HG03139 (cell line): ENCODE data around the gene GRHL3.
"Not testable (repeated sequence)": the region's sequence is repeated elsewhere in the genome, so short reads cannot be mapped to it uniquely, and the experiment has no call there.

Experiments used
- ATAC-seq: cut with Tn5 transposase; IDR thresholded peaks from one replicate; pipeline ENCODE4 v1.9.1; 2021; ENCODE audit not compliant: unreplicated experiment

Gene GRHL3

DNA sequence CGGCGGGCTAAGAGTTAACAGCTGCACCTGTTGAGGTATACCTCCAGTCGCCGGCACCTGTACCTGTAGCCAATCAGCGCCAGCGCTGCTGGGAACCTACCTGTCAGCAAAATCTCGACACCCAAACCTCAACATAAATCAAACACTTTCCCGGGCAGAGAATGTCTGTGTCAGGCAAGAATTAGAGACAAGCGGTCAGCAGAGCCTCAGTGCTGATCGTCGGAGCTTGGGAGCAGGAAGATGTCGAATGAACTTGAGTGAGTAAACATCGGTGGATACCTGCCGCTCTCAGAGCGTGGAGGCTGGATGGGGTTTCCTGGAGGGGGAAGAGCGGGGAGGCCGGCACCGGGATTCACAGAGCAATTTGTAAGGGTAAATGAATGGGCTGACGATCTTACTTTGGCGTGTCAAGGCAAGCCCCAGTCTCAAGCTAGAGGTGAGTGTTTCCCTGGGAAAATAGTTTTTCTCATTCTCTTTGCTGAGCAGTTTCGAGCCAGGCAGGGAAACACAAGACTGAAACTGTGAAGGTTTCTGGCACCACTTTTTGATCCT lies at the start of gene GRHL3:
Gene GRHL3, plus strand, starts transcription at position 46 of the 552 bp plus-strand sequence. Its CDS starts 195 bp downstream, at position 241.
- ATAC-seq = no peak

- not testable (repeated sequence) for ATAC-seq
Measured at GRCh38 chr1:24274203-24275103, 44.7 kb upstream of the GRHL3 start.

DNA sequence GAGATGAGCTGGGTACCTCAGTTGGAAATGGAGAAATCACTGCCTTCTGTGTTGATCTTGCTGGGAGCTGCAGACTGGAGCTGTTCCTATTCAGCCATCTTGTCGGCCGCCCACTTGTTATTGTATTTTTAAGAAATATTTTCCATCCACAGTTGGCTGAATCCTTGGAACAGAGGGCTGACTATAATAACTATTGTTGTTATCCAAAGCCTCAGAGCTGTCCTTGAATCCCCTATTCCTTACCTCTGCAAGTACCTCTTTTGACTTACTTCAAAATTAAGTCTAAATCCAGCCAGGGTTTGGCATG lies 44.1 kb upstream of the GRHL3 start:
- ATAC-seq = no peak

DNA sequence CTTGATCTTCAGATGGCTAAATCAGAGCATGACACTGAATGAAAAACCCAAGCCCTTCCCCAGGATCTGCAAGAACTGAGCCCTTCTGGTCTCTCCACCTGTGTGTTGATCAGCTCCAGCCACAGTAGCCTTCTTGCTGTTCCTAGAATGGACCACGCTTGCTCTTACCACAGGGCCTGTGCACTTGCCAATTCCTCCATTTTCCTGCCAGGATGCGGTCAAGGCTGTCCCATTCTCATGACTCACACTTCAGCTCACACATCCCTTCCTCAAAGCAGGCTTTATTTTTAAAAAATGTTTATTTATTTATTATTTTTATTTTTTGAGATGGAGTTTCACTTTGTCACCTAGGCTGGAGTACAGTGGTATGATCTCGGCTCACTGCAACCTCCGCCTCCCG lies 43.6 kb upstream of the GRHL3 start:
- no peak for ATAC-seq

DNA sequence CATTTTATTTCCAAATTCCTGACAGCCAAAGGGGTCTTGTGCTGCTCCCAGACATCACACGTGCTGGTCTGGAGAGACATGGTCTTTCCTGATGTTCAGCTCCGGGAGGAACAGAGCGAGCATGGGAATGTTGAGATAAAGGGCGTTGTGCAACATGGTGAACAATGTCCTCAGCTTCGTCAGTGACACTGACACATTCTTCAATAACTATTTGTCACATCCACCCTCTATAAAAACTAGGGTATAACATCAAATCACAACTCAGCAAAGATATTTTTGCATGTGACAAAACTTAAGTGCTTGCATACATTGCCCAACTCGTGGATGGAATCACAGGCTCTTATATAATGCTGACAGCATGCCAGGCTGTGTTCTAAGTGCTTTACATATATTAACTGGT lies 42.4 kb upstream of the GRHL3 start:
- ATAC-seq = no peak

- no peak for ATAC-seq
Measured at GRCh38 chr1:24277420-24278169, 41.6 kb upstream of the GRHL3 start.

- ATAC-seq = no peak
Measured at GRCh38 chr1:24278726-24279125, 40.4 kb upstream of the GRHL3 start.

- no peak for ATAC-seq
Measured at GRCh38 chr1:24279590-24280232, 39.4 kb upstream of the GRHL3 start.

DNA sequence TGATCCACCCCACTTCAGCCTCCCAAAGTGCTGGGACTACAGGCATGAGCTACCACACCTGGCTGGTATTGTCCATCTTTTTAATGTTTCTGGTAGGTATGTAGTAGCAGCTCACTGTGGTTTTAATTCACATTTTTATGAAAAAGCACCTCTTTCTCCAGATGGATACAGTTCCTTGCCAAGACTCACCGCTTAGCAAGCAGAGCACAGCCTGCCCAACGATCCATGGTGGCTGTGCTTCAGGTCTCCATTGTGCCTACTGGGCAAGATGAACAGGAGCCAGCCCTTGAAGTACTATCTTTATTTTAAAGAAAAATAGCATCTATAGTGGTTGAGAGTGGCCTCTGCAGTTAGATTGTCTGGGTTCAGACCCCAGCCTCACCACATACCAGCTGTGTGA lies 37.6 kb upstream of the GRHL3 start:
- no peak for ATAC-seq

- no peak for ATAC-seq
Measured at GRCh38 chr1:24282491-24282890, 36.7 kb upstream of the GRHL3 start.

DNA sequence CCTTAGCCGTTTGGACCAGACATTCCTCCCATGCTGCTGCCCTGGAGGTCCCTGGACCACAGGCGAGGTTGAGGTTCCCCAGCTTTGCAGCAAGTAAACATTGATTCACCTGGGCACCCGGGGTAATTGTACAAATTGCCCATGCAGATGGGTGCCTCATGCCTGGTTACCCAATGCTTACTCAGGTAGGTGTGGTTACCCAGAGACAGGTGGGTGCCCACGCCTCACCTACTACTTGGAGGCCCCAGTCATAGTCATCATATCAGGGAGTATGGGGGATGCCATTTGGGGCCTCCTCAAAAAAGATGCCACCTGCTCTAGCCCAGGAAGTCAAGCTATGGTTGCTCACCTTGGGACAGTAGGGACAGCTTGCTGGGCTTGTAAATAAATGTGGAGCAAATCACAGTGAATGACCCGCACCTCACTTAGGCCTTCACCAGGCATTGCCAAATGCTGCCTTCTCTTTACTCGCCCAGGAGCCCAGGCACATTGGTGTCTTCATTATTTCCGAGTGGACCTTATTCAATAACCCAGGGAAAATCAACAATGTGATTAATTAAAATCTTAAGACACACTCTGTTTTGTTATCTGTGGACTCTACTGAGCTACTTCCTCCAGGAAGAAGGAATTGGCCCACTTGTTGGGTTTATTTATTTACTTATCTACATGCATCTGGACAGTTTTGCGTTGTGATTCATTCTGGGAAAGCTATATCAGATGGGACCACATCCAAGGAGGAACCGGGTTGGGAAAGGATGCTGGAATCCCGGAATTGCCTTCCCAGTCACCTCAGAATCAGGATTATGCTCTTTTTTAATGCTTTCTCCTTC lies 35.6 kb upstream of the GRHL3 start:
- ATAC-seq = no peak

DNA sequence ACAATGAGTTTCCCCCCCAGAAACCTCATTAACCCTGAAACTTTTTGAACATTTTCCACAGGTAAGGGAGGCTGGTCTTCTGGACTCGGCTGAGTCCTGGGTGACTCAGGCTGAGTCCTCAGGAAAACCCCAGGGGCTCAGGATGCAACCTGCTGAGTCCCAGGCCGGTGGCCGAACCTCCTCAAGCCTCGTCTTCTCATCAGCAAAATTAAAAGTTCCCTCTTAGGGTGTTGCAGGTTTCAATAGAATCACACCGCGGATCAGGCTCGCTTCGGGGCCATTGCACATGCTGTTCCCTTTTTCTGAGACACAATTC lies 35.0 kb upstream of the GRHL3 start:
- ATAC-seq = no peak

DNA sequence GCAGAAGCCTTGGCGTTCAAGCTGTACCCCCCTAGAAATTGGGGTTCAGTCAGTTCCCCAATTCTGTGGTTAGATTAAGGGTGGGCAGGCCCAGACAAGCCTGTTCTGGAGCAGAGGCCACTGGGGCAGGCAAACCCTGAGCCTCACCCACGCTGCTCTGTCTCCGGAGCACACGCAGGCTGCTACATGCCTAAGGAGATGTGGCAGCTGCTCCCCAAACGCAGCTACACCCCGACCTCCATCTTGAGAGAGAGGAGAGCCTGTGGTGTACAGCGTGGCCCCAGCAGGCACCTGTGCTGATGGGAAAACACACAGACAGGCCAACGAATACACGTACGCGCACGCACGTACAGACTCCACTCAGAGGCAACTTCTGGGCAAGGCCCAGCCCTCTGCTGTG lies 33.9 kb upstream of the GRHL3 start:
- no peak for ATAC-seq

DNA sequence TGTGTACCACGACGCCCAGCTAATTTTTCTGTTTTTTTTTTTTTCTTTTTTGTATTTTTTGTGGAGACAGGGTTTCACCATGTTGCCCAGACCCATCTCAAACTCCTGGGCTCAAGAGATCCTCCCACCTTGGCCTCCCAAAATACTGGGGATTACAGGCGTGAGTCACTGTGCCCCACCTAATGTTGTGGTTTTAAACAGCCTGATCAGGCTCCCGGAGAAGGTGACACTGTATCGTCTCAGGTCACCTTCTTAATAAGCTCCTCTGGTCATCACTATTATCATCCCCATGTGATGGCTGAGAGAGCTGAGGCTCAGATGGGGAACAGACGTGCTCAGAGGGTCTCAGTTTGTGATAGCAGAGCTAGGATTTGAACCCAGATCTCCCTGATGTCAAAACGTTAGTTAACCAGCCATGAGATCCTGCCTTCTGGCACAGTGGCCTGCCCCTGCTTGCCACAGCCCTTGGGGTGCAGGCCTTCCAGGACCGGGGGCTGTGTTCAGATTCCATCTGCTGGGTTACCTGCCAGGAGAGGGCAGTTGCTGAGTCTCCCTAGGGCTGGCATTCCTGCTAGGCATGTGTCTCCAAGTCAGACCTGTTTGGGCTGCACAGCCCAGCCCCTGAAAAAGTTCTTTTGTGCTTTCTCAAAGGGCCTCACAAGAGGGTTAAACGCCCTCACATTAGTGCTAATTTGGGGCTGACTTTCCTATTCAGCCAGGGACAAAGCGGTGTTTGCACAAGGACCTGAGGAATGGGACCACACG lies 32.7 kb upstream of the GRHL3 start:
- no peak for ATAC-seq

- ATAC-seq = not testable (repeated sequence)
Measured at GRCh38 chr1:24287779-24288178, 31.4 kb upstream of the GRHL3 start.

DNA sequence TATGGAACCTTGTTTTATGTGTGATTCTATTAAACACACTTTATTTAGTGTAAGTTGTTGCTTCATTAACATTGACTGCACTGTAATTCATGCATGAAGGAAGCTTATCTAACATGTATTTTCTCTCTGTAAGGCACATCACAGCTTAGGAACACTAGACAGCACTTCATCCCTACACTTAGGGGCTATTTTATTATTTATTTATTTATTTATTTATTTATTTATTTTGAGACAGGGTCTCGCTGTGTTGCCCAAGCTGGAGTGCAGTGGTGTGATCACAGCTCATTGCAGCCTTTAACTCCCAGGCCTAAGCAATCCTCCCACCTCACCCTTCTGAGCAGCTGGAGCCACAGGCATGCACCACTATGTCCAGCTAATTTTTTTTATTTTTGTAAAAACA lies 30.7 kb upstream of the GRHL3 start:
- ATAC-seq = no peak

DNA sequence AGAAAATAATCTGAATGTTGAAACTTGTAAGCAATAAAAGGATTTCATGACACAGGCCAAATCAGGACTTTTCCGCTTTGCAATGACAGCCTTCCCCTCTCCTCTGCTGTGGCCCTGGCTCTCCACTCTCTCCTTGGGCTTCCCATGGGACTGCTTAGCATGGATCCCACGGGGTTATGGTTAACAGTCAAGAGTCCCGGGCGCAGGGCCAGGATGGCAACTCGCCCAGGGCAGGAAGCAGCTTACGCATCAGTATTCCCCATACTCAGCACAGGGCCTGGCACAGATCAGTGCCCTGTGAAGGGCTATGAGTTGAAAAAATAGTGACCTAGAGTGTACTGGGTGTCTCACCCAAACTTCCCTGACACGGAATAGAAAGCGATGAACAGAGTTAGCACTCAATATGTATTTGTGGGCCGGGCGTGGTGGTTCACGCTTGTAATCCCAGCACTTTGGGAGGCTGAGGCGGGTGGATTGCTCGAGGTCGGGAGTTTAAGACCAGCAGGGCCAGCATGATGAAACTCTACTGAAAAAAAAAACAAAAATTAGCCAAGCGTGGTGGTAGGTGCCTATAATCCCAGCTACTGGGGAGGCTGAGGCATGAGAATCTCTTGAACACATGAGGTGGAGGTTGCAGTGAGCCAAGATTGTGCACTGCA lies 29.1 kb upstream of the GRHL3 start:
- no peak for ATAC-seq

- ATAC-seq = no peak
Measured at GRCh38 chr1:24290933-24291487, 28.1 kb upstream of the GRHL3 start.

- no peak for ATAC-seq
Measured at GRCh38 chr1:24292103-24292502, 27.1 kb upstream of the GRHL3 start.
